ENCODE measurements around the gene PKN2. TPM values are rescaled to one million over a fixed set of nuclear protein-coding genes. Genes with fewer than 3 reads are reported as not detected.

PKN2 gene
- total RNA-seq, 6 experiments from 2014 or later, result 13.6 to 16.6 (median 15.0) TPM

GRCh38 chr1:88736633-88737248 is 52.7 kb downstream of the PKN2 start:
- H3K36me3 ChIP-seq, result no peaks in the 10 kb centered on the region
- H3K4me3 ChIP-seq, result no peak overlapping the region
- H3K4me1 ChIP-seq, result peaks cover 0 to 3% (median 0%) of the 10 kb centered on the region in 4 donors
- H3K9me3 ChIP-seq, result no peaks in the 10 kb centered on the region
- ATAC-seq (peak; percentile 82 to 89 (median 86)), DNase-seq (no peak)
- H3K27me3 ChIP-seq, result no peaks in the 10 kb centered on the region
- 82% methylated on average over 4 of the region's 7 CpGs for WGBS (ENCODE audit: insufficient coverage, low coverage, low lambda C conversion rate, missing lambda C conversion rate)
- H3K27ac ChIP-seq, result no peak overlapping the region
- intact Hi-C loops (cut with DNase I), result no loop called here
- TF ChIP-seq CTCF (IDR thresholded peaks at IDR 0.05) (peak; percentile 48 to 58 (median 56)), POLR2A (IDR thresholded peaks at IDR 0.05) (no peak)

DNA sequence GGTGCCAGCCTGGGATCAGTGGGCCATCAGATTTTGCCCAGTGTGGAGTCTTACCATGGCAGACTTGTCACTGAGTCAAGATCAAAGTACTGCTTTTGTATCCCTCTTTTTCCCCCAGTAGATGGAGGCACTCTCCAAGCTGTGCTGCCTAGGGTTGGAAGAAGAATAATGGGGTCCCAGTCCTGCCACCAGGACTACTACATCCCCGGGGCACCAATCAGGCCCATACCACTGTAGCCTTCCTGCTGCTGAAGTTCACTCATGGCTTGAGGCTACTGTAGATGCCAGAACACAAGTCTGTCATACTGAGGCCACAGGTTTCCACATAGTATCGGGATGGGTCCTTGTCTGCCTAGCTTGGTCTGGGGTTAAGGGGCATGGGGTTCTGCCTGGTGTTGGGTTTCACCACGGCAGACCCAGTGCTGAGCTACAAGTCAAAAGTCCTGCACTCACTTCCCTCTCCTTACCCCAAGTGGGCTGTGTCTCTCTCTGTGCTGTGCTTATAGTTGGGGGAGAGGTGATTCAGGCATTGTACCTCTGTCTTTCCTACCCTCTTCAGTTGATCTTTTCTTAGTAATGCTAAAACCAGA is 53.4 kb downstream of the PKN2 start:
- Histone ChIP-seq H3K27me3 (no peaks in the 10 kb centered on the region), H3K9me3 (no peaks in the 10 kb centered on the region), H3K4me3 (no peak overlapping the region), H3K36me3 (no peaks in the 10 kb centered on the region), H3K4me1 (peaks cover 0 to 3% (median 0%) of the 10 kb centered on the region in 4 donors), H3K27ac (no peak overlapping the region)
- WGBS (ENCODE audit: insufficient coverage, low coverage, low lambda C conversion rate, missing lambda C conversion rate), result no CpG with 5 or more reads among the region's 3 CpGs
- DNase-seq (no peak), ATAC-seq (peak in 2 of 4 donors; percentile 12 to 28)
- intact Hi-C loops (cut with DNase I), result no loop called here
- TF ChIP-seq POLR2A (IDR thresholded peaks at IDR 0.05), result no peak
- TF ChIP-seq CTCF (IDR thresholded peaks at IDR 0.05), result no peak

- Histone ChIP-seq H3K9me3 (no peaks in the 10 kb centered on the region), H3K4me1 (peaks cover 0 to 3% (median 0%) of the 10 kb centered on the region in 4 donors), H3K36me3 (no peaks in the 10 kb centered on the region), H3K27me3 (no peaks in the 10 kb centered on the region), H3K4me3 (no peak overlapping the region), H3K27ac (no peak overlapping the region)
- intact Hi-C loops (cut with DNase I), result no loop called here
- no peak for TF ChIP-seq CTCF (IDR thresholded peaks at IDR 0.05)
- TF ChIP-seq POLR2A (IDR thresholded peaks at IDR 0.05), result no peak
- ATAC-seq (no peak), DNase-seq (no peak)
- WGBS (ENCODE audit: insufficient coverage, low coverage, low lambda C conversion rate, missing lambda C conversion rate), result 73% methylated on average over 3 of the region's 3 CpGs
Measured at GRCh38 chr1:88740784-88741183, 56.7 kb downstream of the PKN2 start.

DNA sequence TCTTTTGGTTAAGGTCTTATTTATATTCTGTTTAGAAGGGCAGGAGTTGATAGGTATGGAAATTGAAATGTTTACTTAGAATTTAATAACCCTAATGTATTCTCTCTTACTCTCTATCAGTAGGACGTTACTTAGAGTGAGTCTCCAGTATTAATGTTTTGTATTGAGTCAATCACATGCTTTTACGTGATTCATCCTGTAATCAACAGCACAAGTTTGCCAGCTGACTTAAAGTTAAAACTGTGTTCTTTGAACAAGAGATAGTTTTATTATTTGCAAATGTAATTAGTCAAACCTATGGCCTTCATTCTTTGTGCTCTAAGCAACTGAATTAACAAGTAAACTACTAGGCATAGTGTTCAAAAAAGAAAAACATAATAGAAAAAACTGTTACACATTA is 57.3 kb downstream of the PKN2 start:
- H3K9me3 ChIP-seq, result no peaks in the 10 kb centered on the region
- intact Hi-C loops (cut with DNase I), result no loop called here
- H3K27ac ChIP-seq, result no peak overlapping the region
- TF ChIP-seq POLR2A (IDR thresholded peaks at IDR 0.05) (no peak), CTCF (IDR thresholded peaks at IDR 0.05) (no peak)
- DNase-seq (no peak), ATAC-seq (no peak)
- peaks cover 0 to under 1% (median 0%) of the 10 kb centered on the region in 4 donors for H3K4me1 ChIP-seq
- 70% methylated on average over 2 of the region's 2 CpGs for WGBS (ENCODE audit: insufficient coverage, low coverage, low lambda C conversion rate, missing lambda C conversion rate)
- no peak overlapping the region for H3K4me3 ChIP-seq
- no peaks in the 10 kb centered on the region for H3K36me3 ChIP-seq
- H3K27me3 ChIP-seq, result no peaks in the 10 kb centered on the region

Measured in right lobe of liver (tissue), 6 donors.